Ovary (tissue), 9 donors: ENCODE measurements around the gene TMEM9. TPM values are rescaled to one million over a fixed set of nuclear protein-coding genes. Genes with fewer than 3 reads are reported as not detected.
A peak's percentile ranks its signal among the peaks of the same experiment; 100 is the strongest.

Experiments used
- DNase-seq, 5 donors: peaks; one replicate each; pipeline ENCODE4 v3.0.0-alpha.2; 2019 to 2020
- H3K27ac ChIP-seq, 2 donors: fragments of 200-600 bp; one replicate each; pipeline versions ENCODE4 v1.5.1 to v1.8.0; 2019 to 2022
- H3K27me3 ChIP-seq: fragments of 200-600 bp; one replicate; pipeline ENCODE4 v1.8.0; 2022
- H3K36me3 ChIP-seq: fragments of 200-600 bp; sonication (generic); one replicate; pipeline ENCODE4 v1.5.1; 2019
- H3K4me1 ChIP-seq: one replicate; pipeline ENCODE4 v1.8.1; 2013; ENCODE audit warnings: mild to moderate bottlenecking, moderate library complexity; ENCODE audit not compliant: insufficient read depth
- H3K4me3 ChIP-seq: fragments of 200-600 bp; sonication (generic); one replicate; pipeline ENCODE4 v1.5.1; 2017
- H3K9me3 ChIP-seq, 2 donors: fragments of 200-600 bp in 1 of 2; sonication (generic) in 1 of 2; one replicate each; pipeline versions ENCODE4 v1.5.1 to v1.8.1; 2013 to 2019; ENCODE audit warnings: mild to moderate bottlenecking in 1 of 2, moderate library complexity in 1 of 2
- EP300 ChIP-seq: sonication (generic); formaldehyde crosslinking; IDR thresholded peaks from one replicate; pipeline ENCODE4 v1.6.1; 2017; ENCODE audit warnings: antibody characterized with exemption
- POLR2A ChIP-seq: fragments of 450-650 bp; IDR thresholded peaks from one replicate; pipeline ENCODE4 v1.6.1; 2017; ENCODE audit warnings: antibody characterized with exemption, mild to moderate bottlenecking, moderate library complexity
- WGBS, 3 donors: extraction: QIAGEN DNeasy Blood & Tissue Kit in 1 of 3; methylation state at CpG; one replicate each; pipeline versions ENCODE4 v1.1.5 to v1.1.7; 2013 to 2017; 5-methylcytosine and 5-hydroxymethylcytosine counted together
- intact Hi-C, 4 donors: fragments of 100-400 bp; cut with DNase I; formaldehyde crosslinking; loops; one replicate each; pipeline versions ENCODE4 v1.11.0 to v1.15.1; 2022 to 2023
- polyA plus RNA-seq, 2 donors: library from polyadenylated mRNA; stranded (reverse); fragments of 200-250 nt in 1 of 2; fragments of 350-450 nt in 1 of 2; fragmentation: Illumina TruSeq in 1 of 2; extraction: RNeasy Lipid Tissue Mini Kit (QIAGEN cat#74804) in 1 of 2; gene quantifications; one replicate each; pipeline ENCODE4 v1.2.3, GENCODE V29; 2013 to 2014
- total RNA-seq, 7 donors: library from RNA; depleted of rRNA in 2 of 7; stranded (reverse); fragments of >200 nt in 2 of 7; fragmentation: NEBNext Ultra II Directional in 3 of 7; extraction: Animal tissue kit (Norgen Biotek cat#: 25700) in 3 of 7; gene quantifications; one replicate each; pipeline versions ENCODE4 v1.1.0 to v1.2.4, GENCODE V29; 2016 to 2023
- TF ChIP-seq, protein P1 (sequence below), 3 donors: fragments of 450-650 bp in 2 of 3; fragments of 200-600 bp in 1 of 3; IDR thresholded peaks; one replicate each; pipeline versions ENCODE4 v1.5.1 to v1.8.0; 2016 to 2022; ENCODE audit warnings: antibody characterized with exemption in 3 of 3, mild to moderate bottlenecking in 1 of 3
- donor health status: DM: no; HTN: no; CAD: no; lungs with moderate emphysema.
- donor health status: DM: no; HTN: no; CAD: no.
- donor health status: Bipolar disorder and iron deficiency.
- donor health status: DM: yes; HTN: yes; CAD: no.
- donor health status: DM: no; HTN: no; CAD: no.
- donor health status: DM: yes; HTN: yes; CAD: no.

Gene TMEM9
- total and polyA plus RNA-seq, 9 donors = 49.5 to 114 (median 88.8) TPM

DNA sequence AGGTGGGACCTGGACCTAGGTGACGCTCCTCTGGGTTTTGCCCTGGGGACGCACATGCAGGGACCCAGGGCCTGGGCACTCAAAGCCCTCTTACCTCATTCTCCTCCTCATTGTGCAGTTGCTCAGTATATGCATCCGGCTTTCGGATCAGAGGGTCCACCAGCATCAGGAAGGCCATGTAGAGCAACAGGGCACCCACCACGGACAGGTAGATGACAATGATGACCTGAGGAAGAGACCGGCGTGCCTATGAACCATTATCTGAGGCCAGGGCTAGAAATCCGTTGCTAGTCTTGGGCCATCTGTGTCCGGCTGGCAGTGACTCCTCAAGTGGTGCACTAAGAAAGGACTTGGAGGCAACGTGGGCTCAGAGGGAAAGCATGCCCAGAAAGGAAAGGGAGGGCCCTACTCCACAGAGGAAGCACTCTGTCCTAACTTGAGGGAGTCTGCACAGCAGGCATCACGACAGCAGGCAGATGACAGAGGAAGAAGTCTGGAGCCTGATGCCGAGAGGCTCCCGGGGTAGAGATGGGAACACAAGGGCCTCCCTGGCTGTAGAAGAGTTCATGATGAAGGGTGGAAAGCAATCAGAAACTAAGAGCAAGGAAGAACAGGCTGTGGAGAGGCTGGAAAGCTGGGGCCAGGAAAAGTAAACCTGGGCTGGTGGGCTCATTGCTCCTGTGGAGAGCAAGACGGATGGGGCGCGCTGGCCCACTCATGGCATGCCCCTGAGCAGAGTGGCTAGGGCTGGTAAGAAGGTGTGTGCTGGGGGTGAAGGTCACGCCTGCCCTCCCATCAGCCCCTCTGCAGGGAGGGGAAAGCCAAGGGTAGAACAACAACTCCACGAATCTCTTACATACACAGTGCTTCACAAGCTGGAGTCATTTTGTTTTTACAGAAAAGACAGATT is 10.3 kb downstream of the TMEM9 start:
- no peaks in the 10 kb centered on the region for H3K9me3 ChIP-seq
- H3K27ac ChIP-seq = no peak overlapping the region
- WGBS, 3 donors = 87 to 88% (median 88%) methylated on average over 18 of the region's 18 CpGs
- H3K36me3 ChIP-seq = no peaks in the 10 kb centered on the region
- no peak overlapping the region for H3K4me3 ChIP-seq
- intact Hi-C loops = no loop called here
- DNase-seq = peak in 1 of 5 donors; percentile 7
- TF ChIP-seq EP300 (no peak), POLR2A (no peak)
- TF ChIP-seq, protein P1, sequence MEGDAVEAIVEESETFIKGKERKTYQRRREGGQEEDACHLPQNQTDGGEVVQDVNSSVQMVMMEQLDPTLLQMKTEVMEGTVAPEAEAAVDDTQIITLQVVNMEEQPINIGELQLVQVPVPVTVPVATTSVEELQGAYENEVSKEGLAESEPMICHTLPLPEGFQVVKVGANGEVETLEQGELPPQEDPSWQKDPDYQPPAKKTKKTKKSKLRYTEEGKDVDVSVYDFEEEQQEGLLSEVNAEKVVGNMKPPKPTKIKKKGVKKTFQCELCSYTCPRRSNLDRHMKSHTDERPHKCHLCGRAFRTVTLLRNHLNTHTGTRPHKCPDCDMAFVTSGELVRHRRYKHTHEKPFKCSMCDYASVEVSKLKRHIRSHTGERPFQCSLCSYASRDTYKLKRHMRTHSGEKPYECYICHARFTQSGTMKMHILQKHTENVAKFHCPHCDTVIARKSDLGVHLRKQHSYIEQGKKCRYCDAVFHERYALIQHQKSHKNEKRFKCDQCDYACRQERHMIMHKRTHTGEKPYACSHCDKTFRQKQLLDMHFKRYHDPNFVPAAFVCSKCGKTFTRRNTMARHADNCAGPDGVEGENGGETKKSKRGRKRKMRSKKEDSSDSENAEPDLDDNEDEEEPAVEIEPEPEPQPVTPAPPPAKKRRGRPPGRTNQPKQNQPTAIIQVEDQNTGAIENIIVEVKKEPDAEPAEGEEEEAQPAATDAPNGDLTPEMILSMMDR (IDR thresholded peaks at IDR 0.05) = no peak
- H3K27me3 ChIP-seq = no peaks in the 10 kb centered on the region
- H3K4me1 ChIP-seq = no peaks in the 10 kb centered on the region

DNA sequence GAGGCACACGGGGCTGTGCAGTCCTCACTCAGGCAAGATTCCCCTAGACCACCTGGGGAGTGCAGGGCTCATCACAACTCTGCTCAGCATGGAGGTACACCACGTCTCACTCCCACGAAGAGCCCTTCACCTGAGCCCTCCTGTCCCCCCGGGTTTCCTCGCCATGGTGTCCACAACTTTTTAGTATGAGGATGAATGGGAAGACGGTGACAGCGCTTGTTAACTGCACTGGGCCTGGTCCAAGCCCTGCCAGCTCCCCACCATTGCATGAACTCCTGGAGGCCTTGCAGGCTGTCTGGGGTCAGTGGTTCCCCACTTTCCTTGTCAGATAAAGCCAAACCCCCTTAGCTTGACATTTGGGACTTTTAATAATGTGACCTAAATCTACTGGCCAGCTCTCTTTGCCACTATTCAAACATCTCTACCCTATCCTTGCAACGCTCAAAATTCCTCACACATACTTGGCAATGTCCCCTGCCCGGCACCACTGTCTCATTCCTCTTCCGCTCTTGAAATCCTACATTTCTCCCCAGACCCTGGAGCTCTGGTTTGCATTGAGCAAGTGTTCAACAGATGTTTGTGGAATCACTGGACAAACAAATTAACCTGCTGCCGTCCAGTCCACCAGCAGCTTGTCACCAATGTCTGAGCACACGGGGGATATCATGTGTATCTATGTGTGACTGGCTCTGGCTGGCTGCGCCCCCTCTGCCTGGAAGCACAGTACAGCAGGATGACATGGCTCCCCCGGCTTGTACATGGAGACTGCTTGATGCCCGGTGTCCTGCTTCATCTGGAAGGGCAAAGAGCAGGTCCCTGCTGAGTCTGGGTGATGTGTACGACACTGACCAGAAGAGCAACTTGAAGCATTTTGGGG is 11.2 kb downstream of the TMEM9 start:
- intact Hi-C loops = no loop called here
- DNase-seq = peak in 1 of 5 donors; percentile 2
- no peaks in the 10 kb centered on the region for H3K36me3 ChIP-seq
- no peak overlapping the region for H3K27ac ChIP-seq
- no peak overlapping the region for H3K4me3 ChIP-seq
- TF ChIP-seq, protein P1 (IDR thresholded peaks at IDR 0.05) = no peak
- WGBS, 3 donors = 84 to 89% (median 84%) methylated on average over 16 of the region's 16 CpGs
- no peaks in the 10 kb centered on the region for H3K4me1 ChIP-seq
- H3K9me3 ChIP-seq = no peaks in the 10 kb centered on the region
- no peaks in the 10 kb centered on the region for H3K27me3 ChIP-seq

DNA sequence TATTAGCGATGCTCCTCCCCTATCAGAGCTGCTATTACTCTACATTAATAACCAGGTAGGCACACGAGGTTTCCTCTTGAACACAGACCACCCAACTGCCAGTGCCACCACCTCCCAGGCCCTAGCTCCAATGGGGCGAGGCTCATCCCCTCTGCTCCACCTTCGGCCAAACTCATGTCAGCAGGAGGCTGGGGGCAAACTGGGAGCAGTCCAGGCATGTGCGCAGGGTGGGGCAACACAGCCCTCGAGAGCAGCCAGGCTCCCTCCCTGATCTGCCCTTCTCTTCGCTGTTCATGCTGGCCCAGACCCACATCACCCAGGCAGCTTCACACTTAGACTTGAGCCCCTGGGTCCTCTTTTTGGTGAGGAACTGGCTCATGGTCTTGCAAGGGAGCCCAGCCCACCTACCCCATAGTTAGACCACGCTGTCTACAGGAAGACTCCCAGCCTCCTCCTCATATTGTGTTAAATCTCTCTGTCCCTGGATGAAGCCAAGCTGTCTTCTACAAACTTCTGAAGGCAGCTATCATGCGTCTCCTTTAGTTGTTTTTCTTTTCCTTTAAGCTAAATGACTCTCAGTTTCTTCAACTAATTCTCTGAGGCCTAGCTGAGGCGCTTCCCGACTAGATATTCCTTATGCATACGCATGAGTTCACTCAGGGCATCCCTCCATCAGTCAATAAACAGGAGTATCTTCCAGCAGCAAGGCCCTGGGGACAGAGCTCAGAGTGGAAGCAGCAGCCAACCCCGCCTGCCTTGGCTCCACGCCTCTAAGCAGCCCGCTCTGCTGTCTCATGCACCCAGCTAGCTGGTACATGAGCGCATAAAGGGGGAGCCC is 12.0 kb downstream of the TMEM9 start:
- no peaks in the 10 kb centered on the region for H3K27me3 ChIP-seq
- H3K27ac ChIP-seq = no peak overlapping the region
- no peak overlapping the region for H3K4me3 ChIP-seq
- no peaks in the 10 kb centered on the region for H3K36me3 ChIP-seq
- TF ChIP-seq, protein P1 (IDR thresholded peaks at IDR 0.05) = no peak
- no peaks in the 10 kb centered on the region for H3K4me1 ChIP-seq
- peak in 1 of 5 donors; percentile 6 for DNase-seq
- intact Hi-C loops = no loop called here
- H3K9me3 ChIP-seq = no peaks in the 10 kb centered on the region
- WGBS, 3 donors = 78 to 86% (median 80%) methylated on average over 16 of the region's 16 CpGs

DNA sequence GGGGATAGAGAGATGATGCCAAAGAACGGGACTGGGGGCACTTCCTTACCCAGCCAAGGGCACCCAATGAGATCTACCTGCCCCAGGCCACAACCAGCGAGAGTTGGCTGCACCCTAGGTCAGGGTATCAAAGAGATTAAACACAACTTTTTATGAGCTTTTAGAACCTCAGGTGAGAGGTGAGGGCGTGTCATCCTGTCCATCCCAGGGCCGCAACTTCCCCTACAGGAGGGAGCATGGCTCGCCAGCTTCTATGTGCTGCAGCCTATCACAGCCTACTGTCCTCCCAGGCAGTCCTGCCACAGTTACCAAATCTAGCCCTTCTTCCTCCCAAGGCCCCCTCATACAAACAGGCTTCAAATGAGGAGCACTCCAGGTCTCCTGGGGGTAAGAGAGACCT is 12.9 kb downstream of the TMEM9 start:
- 88 to 97% (median 96%) methylated on average over 5 of the region's 5 CpGs for WGBS, 3 donors
- Histone ChIP-seq H3K4me1 (no peaks in the 10 kb centered on the region), H3K36me3 (no peaks in the 10 kb centered on the region), H3K27ac (no peak overlapping the region), H3K27me3 (no peaks in the 10 kb centered on the region), H3K9me3 (no peaks in the 10 kb centered on the region), H3K4me3 (no peak overlapping the region)
- peak in 1 of 5 donors; percentile 8 for DNase-seq
- TF ChIP-seq EP300 = no peak
- intact Hi-C loops = no loop called here
